Large intestine (tissue), 3 donors: ENCODE data around the gene LIPE. TPM values are rescaled to one million over a fixed set of nuclear protein-coding genes. Genes with fewer than 3 reads are reported as not detected.

Source experiments
- DNase-seq, 2 donors: peaks; one replicate each; pipeline versions ENCODE4 v3.0.0 to v3.0.0-alpha.2; 2013
- H3K27ac ChIP-seq: one replicate; pipeline ENCODE4 v1.5.1; 2013; ENCODE audit warnings: low read length
- H3K27me3 ChIP-seq: 2 replicates; pipeline ENCODE4 v1.6.1; 2013; ENCODE audit warnings: low read length; ENCODE audit not compliant: control insufficient read depth, insufficient read depth
- H3K36me3 ChIP-seq: 2 replicates; pipeline ENCODE4 v1.6.1; 2013; ENCODE audit warnings: low read length; ENCODE audit not compliant: control insufficient read depth, insufficient read depth
- H3K4me1 ChIP-seq: one replicate; pipeline ENCODE4 v1.6.1; 2013; ENCODE audit warnings: low read length; ENCODE audit not compliant: control insufficient read depth, insufficient read depth
- H3K4me3 ChIP-seq: one replicate; pipeline ENCODE4 v1.5.1; 2013; ENCODE audit warnings: low read length
- H3K9me3 ChIP-seq: one replicate; pipeline ENCODE4 v1.6.1; 2013; ENCODE audit warnings: mild to moderate bottlenecking, low read depth, low read length, moderate library complexity; ENCODE audit not compliant: control insufficient read depth
- WGBS: methylation state at CpG from one replicate; pipeline ENCODE4 v1.1.5; 2013; ENCODE audit warnings: low lambda C conversion rate; ENCODE audit not compliant: insufficient coverage; 5-methylcytosine and 5-hydroxymethylcytosine counted together
- polyA plus RNA-seq: library from polyadenylated mRNA; unstranded; fragments of 120-200 nt; gene quantifications from one replicate; pipeline ENCODE4 v1.2.1, GENCODE V29; 2013

LIPE gene
- polyA plus RNA-seq, 1 donor: 13.9 TPM

DNA sequence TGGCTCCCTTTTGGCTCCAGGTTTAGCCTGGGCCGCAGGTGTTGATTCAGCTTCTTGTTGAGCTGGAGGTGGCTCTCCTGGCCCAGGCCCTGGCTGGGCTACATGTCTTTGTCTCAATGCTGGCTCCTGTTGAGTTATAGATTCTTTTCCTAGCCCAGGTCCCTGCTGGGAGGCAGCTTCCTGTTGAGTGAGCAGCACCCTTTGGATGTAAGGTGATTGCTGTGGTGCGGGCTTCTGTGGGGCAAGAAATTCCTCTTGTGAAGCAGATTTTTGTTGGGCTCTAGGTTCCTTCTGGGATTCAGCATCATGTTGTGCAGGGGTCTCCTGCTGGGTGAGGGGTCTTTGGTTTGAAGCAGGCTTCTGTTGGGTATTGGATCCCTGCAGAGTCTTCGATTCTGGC is 545 bp downstream of the LIPE start:
- no peak for DNase-seq
- no CpG with 5 or more reads among the region's 3 CpGs for WGBS
- Histone ChIP-seq H3K27ac (no peak overlapping the region), H3K9me3 (peaks cover 7% of the 10 kb centered on the region), H3K36me3 (no peaks in the 10 kb centered on the region), H3K4me1 (peaks cover 28% of the 10 kb centered on the region), H3K4me3 (no peak overlapping the region), H3K27me3 (no peaks in the 10 kb centered on the region)

- Histone ChIP-seq H3K4me3 (no peak overlapping the region), H3K9me3 (peaks cover 7% of the 10 kb centered on the region), H3K4me1 (peaks cover 39% of the 10 kb centered on the region), H3K27me3 (no peaks in the 10 kb centered on the region), H3K27ac (peak overlapping the region; percentile 70), H3K36me3 (peaks cover 2% of the 10 kb centered on the region)
- WGBS: no CpG with 5 or more reads among the region's 13 CpGs
- no peak for DNase-seq
These were observed 2.5 kb downstream of the LIPE start for GRCh38 chr19:42424712-42425131.

- DNase-seq: no peak
- Histone ChIP-seq H3K4me3 (peak overlapping the region; percentile 70), H3K4me1 (peaks cover 39% of the 10 kb centered on the region), H3K27ac (peak overlapping the region; percentile 70), H3K36me3 (peaks cover 2% of the 10 kb centered on the region), H3K9me3 (peaks cover 7% of the 10 kb centered on the region), H3K27me3 (no peaks in the 10 kb centered on the region)
- WGBS: no CpG with 5 or more reads among the region's 15 CpGs
These were observed 2.9 kb downstream of the LIPE start for GRCh38 chr19:42424345-42424707.

DNA sequence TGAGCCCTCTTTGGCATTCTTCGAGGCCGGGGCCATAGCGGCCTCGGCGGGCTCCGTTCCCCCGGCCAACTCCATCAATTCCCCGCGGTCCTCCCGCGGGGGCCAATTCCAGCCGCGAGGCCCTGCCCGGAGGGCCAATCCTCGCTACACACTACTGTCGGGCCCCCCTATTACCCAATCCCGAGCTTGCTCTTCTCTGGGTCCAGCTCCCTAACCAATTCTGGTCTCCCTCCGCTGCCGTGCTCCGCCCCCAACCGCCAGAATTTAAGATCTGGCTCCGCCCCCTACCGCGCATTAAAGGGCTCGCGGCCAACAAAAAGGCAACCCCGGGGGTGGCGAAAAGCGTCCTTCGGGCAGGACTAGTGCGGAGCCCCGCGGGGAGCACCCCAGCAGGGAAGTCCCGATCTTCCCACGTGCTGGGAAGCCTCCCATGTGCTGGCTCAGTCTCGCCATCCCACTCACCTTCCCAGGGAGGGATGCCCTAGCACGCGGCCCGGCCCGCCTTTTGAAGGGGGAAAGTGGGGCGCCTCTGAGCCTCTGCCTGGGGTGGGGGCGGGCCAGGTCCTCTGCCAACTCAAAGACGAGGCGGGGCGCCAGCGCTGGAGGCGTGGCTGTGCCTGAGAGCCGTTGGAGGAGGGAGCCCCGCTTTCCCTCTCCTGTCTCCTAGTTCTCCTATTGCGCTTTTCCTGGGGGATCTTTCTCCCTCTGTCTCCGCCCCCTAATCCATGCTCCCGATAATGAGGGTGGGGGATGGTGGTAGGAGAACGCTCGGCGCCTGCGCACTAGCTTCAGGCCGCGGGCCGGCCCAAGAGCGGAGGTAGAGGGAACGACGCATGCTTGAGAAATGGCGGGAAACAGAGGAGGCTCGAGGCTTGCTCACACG is 3.5 kb downstream of the LIPE start:
- H3K4me1 ChIP-seq: peaks cover 38% of the 10 kb centered on the region
- peak overlapping the region; percentile 70 for H3K4me3 ChIP-seq
- no peaks in the 10 kb centered on the region for H3K27me3 ChIP-seq
- no CpG with 5 or more reads among the region's 65 CpGs for WGBS
- peaks cover 7% of the 10 kb centered on the region for H3K9me3 ChIP-seq
- peaks cover 2% of the 10 kb centered on the region for H3K36me3 ChIP-seq
- peak overlapping the region; percentile 70 for H3K27ac ChIP-seq
- DNase-seq: peak; percentile 91 to 96

- Histone ChIP-seq H3K27ac (peak overlapping the region; percentile 70), H3K9me3 (peaks cover 7% of the 10 kb centered on the region), H3K36me3 (peaks cover 4% of the 10 kb centered on the region), H3K4me3 (peak overlapping the region; percentile 70), H3K27me3 (no peaks in the 10 kb centered on the region), H3K4me1 (peaks cover 35% of the 10 kb centered on the region)
- peak; percentile 66 to 84 for DNase-seq
- no CpG with 5 or more reads among the region's 38 CpGs for WGBS
These were observed 4.2 kb downstream of the LIPE start for GRCh38 chr19:42422901-42423461.

DNA sequence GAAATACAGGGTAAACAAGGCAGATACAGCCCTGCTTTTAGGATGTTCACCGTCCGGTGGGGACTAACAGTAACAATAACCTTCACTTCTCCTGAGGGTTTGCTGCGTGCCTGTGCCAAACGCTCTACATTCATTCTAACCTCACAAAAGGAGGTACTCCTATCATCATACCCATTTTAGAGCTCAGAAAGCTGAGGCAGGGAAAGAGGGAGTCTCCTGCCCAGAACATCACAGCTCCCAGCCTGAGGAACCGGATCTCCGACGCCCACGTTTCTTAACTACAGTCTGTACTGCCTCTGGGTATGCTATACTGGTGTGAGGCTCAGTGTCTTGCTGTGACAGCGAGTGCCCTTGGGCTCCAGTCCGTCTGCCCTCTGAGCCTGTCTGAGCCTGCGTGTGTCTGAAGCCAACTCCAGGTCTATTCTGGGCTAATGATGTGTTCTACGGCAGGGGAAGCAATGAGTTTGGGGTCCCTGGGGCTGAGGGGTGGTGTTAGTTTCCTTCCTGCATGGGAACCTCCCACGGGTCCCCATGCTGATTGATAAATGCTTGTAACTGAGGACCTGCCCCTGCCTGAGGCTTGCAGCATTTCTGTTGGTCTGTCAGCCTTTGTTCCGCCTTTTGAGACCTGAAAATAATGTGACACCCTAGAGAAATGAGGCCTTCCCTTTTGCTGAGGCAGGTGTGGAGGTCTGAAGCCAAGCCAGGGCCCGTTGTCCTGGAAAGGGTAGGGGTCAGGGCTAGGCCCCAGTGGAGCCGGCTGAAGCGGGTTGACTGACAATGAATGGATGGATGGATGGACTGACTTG is 4.9 kb downstream of the LIPE start:
- DNase-seq: no peak
- Histone ChIP-seq H3K36me3 (peaks cover 7% of the 10 kb centered on the region), H3K27ac (peak overlapping the region; percentile 70), H3K4me1 (peaks cover 35% of the 10 kb centered on the region), H3K9me3 (peaks cover 7% of the 10 kb centered on the region), H3K4me3 (peak overlapping the region; percentile 70), H3K27me3 (no peaks in the 10 kb centered on the region)
- WGBS: no CpG with 5 or more reads among the region's 17 CpGs

DNA sequence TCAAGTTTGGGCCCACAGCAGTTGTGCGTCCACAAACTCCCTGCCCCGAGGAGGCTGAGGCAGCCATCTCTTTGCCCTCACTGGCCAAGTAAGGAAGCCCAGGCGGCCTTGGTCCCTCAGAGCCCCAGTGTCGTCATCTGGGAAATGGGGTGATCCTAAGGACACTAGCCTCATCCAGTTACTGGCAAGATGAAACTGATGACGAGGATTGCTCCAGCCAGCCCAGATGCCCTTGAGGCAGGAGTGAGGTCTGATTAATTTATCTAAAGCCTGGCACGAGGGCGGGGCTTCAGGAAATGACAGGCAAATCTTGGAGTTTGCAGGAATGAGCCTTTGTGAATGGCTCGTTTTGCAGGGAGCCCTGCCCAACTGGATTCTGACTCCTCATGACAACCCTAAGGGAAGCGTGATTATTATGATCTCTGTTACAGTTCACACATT is 5.6 kb downstream of the LIPE start:
- Histone ChIP-seq H3K27me3 (no peaks in the 10 kb centered on the region), H3K36me3 (peaks cover 8% of the 10 kb centered on the region), H3K9me3 (peaks cover 7% of the 10 kb centered on the region), H3K27ac (no peak overlapping the region), H3K4me1 (peaks cover 35% of the 10 kb centered on the region), H3K4me3 (no peak overlapping the region)
- WGBS: no CpG with 5 or more reads among the region's 9 CpGs
- DNase-seq: no peak

DNA sequence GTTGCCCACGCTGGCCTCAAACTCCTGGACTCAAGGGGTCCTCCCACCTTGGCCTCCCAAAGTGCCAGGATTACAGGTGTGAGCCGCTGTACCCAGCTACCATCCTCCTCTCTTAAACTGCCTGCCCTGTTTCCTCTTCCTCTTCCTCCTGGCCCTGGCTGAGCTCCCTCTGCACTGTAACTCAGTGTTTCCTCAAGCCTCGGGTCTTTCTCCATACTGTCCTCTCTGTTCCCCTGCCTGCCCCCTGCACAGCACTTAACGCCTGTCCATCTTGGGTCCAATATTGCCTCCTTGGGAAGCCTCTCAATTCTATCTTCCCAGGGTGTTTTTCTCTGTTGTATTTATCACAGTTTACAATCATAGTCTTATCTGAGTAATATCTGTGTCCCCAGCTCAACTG is 6.1 kb downstream of the LIPE start:
- H3K27ac ChIP-seq: no peak overlapping the region
- WGBS: 83% methylated on average over 1 of the region's 4 CpGs
- H3K4me3 ChIP-seq: no peak overlapping the region
- DNase-seq: no peak
- peaks cover 7% of the 10 kb centered on the region for H3K9me3 ChIP-seq
- H3K27me3 ChIP-seq: no peaks in the 10 kb centered on the region
- H3K4me1 ChIP-seq: peaks cover 35% of the 10 kb centered on the region
- H3K36me3 ChIP-seq: peaks cover 8% of the 10 kb centered on the region

DNA sequence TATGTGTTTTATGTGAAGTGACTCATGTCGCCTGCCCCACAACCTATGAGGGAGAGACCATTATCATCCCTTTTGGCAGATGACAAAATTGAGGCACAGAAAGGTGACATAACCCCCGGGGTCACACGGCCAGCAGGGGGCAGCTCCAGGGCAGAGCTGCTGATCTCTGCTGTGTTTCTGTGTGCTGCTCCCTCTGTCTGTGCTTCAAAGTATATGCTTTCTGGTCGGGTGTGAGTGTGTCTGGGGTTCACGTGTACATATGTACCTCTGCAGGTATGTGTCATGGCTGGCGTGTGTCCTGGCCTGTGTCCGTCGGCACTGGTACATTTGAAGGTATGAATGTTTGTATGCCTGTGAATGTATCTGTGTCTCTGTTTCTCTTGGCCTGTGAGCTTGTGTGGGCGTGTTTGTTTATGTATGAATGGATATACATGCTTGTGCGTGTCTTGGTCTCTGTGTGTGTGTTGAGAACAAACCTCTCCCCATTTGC is 7.1 kb downstream of the LIPE start:
- peaks cover 9% of the 10 kb centered on the region for H3K36me3 ChIP-seq
- H3K27ac ChIP-seq: no peak overlapping the region
- peaks cover 7% of the 10 kb centered on the region for H3K9me3 ChIP-seq
- H3K27me3 ChIP-seq: no peaks in the 10 kb centered on the region
- peaks cover 33% of the 10 kb centered on the region for H3K4me1 ChIP-seq
- peak; percentile 52 to 58 for DNase-seq
- H3K4me3 ChIP-seq: no peak overlapping the region
- no CpG with 5 or more reads among the region's 10 CpGs for WGBS

DNA sequence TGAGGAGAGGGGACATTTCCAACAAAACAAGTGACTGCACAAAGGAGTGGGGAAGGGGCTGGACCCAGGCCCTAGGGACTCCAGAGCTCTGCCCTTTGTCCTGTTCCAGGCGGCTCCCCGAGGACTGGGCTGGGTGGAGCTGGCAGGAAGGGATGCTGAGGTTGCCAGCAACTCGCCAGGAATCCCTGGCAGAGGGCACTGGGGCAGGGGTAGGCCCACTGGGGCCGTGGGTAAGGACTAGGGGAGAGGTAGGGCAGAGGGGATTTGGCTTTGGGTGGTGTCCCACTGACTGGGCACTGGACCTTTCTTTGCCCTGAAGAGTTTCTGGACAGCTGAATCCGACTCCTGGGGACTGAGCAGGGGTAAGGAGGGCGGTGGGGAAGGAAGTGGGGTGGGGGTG is 7.9 kb downstream of the LIPE start:
- H3K27me3 ChIP-seq: no peaks in the 10 kb centered on the region
- peaks cover 6% of the 10 kb centered on the region for H3K9me3 ChIP-seq
- no peak overlapping the region for H3K27ac ChIP-seq
- WGBS: no CpG with 5 or more reads among the region's 6 CpGs
- no peak for DNase-seq
- H3K36me3 ChIP-seq: peaks cover 11% of the 10 kb centered on the region
- H3K4me1 ChIP-seq: peaks cover 26% of the 10 kb centered on the region
- H3K4me3 ChIP-seq: no peak overlapping the region
